Endothelial cell of umbilical vein (primary cell): ENCODE measurements around the gene AUTS2. TPM values are rescaled to one million over a fixed set of nuclear protein-coding genes. Genes with fewer than 3 reads are reported as not detected.

Experiments used
- BruUV-seq: library from RNA; stranded (reverse); fragments of 400-500 nt; replicated peaks from 2 replicates; lab custom pipeline; 2021; lab: Mats Ljungman, UMichigan
- CTCF ChIA-PET: fragments of 300-600, 350-600 bp; sonication (Branson Sonifier 250); formaldehyde crosslinking; loops from one replicate; lab custom pipeline; 2021; ENCODE audit warnings: antibody characterized with exemption, inconsistent platforms; lab: Charles Lee
- POLR2A ChIA-PET: fragments of 300-600, 350-600 bp; sonication (Branson Sonifier 250); formaldehyde crosslinking; loops from one replicate; lab custom pipeline; 2021; ENCODE audit warnings: antibody characterized with exemption, inconsistent platforms; lab: Charles Lee
- DNase-seq: peaks from one replicate; pipeline ENCODE4 v3.0.0-alpha.2; 2011; ENCODE audit warnings: low read depth, low spot score
- FAIRE-seq: peaks from 2 replicates; lab custom pipeline; 2011; peaks lifted over from hg19 to GRCh38; lab: Jason Lieb, UNC
- H2AFZ ChIP-seq: 2 replicates; pipeline ENCODE4 v1.6.0; 2012; ENCODE audit warnings: low read depth, low read length, control low read depth, inconsistent platforms
- H3K27ac ChIP-seq: 2 replicates; pipeline ENCODE4 v1.5.1; 2011; ENCODE audit warnings: low read depth, mild to moderate bottlenecking, control low read depth, low read length, moderate library complexity; ENCODE audit not compliant: insufficient read depth
- H3K27me3 ChIP-seq, 2 experiments: 2 replicates each; pipeline versions ENCODE4 v1.6.0 to v1.6.1; 2011; ENCODE audit warnings: low read length in 2 of 2, mixed read lengths in 1 of 2; ENCODE audit not compliant: control insufficient read depth in 2 of 2, insufficient read depth in 2 of 2
- H3K36me3 ChIP-seq, 2 experiments: 2 replicates in 1 of 2; 3 replicates in 1 of 2; pipeline ENCODE4 v1.5.1; 2011; ENCODE audit warnings: low read length in 2 of 2, mild to moderate bottlenecking in 1 of 2, moderate library complexity in 1 of 2; ENCODE audit not compliant: control insufficient read depth in 2 of 2, insufficient read depth in 2 of 2; ENCODE audit errors: extremely low read depth in 1 of 2
- H3K4me1 ChIP-seq: 3 replicates; pipeline ENCODE4 v1.5.1; 2011; ENCODE audit warnings: mild to moderate bottlenecking, low read length; ENCODE audit not compliant: control insufficient read depth, insufficient read depth; ENCODE audit errors: extremely low read depth
- H3K4me2 ChIP-seq: 2 replicates; pipeline ENCODE4 v1.6.1; 2011; ENCODE audit warnings: low read length, control low read depth, mixed read lengths; ENCODE audit not compliant: insufficient read depth
- H3K4me3 ChIP-seq, 3 experiments: fragments of 200-600 bp in 1 of 3; sonication (generic), shearing (Covaris generic) in 1 of 3; replicated peaks in 1 of 3; 2 replicates each; pipeline ENCODE4 v1.5.1; 2011 to 2016; ENCODE audit warnings: control low read depth in 3 of 3, low read length in 3 of 3, mild to moderate bottlenecking in 2 of 3, inconsistent platforms in 1 of 3, low read depth in 1 of 3, moderate library complexity in 1 of 3; ENCODE audit not compliant: insufficient read depth in 1 of 3
- H3K79me2 ChIP-seq: 2 replicates; pipeline ENCODE4 v1.6.0; 2012; ENCODE audit warnings: low read length, inconsistent platforms; ENCODE audit not compliant: control insufficient read depth, insufficient read depth
- H3K9ac ChIP-seq: replicated peaks from 2 replicates; pipeline ENCODE3; 2011; ENCODE audit warnings: low read length, control low read depth; ENCODE audit not compliant: insufficient read depth; ENCODE audit errors: extremely low read depth
- H3K9me1 ChIP-seq: replicated peaks from 3 replicates; pipeline ENCODE4 v1.6.0; 2011; ENCODE audit warnings: mild to moderate bottlenecking, low read length; ENCODE audit not compliant: control insufficient read depth, insufficient read depth; ENCODE audit errors: extremely low read depth
- H3K9me3 ChIP-seq: replicated peaks from 2 replicates; pipeline ENCODE4 v1.5.1; 2012; ENCODE audit warnings: low read length, inconsistent platforms; ENCODE audit not compliant: control insufficient read depth, insufficient read depth
- H4K20me1 ChIP-seq: replicated peaks from 2 replicates; pipeline ENCODE3; 2011; ENCODE audit warnings: mild to moderate bottlenecking, low read length; ENCODE audit not compliant: control insufficient read depth, insufficient read depth; ENCODE audit errors: extremely low read depth
- EZH2 ChIP-seq: IDR thresholded peaks from 2 replicates; pipeline ENCODE4 v1.6.1; 2012; ENCODE audit warnings: borderline replicate concordance, low read depth, mild to moderate bottlenecking, moderate library complexity, low read length, inconsistent platforms; ENCODE audit not compliant: severe bottlenecking
- FOS ChIP-seq: IDR thresholded peaks from 2 replicates; pipeline ENCODE4 v1.6.1; 2011; ENCODE audit warnings: mild to moderate bottlenecking, low read length, moderate library complexity, borderline replicate concordance; ENCODE audit not compliant: insufficient read depth
- GATA2 ChIP-seq: IDR thresholded peaks from 2 replicates; pipeline ENCODE4 v1.7.0; 2011; ENCODE audit warnings: low read depth, mild to moderate bottlenecking, moderate library complexity, mixed read lengths, low read length; ENCODE audit not compliant: insufficient read length, insufficient read depth
- JUN ChIP-seq: IDR thresholded peaks from 2 replicates; pipeline ENCODE4 v1.6.1; 2011; ENCODE audit warnings: borderline replicate concordance, low read depth; ENCODE audit not compliant: insufficient read length, insufficient read depth
- MYC ChIP-seq: IDR thresholded peaks from one replicate; pipeline ENCODE4 v1.6.1; 2011; ENCODE audit warnings: mild to moderate bottlenecking, low read depth, low read length
- POLR2A ChIP-seq: IDR thresholded peaks from 2 replicates; pipeline ENCODE4 v1.6.1; 2012; ENCODE audit warnings: low read depth, mild to moderate bottlenecking, control low read depth, low read length
- POLR2AphosphoS5 ChIP-seq: IDR thresholded peaks from 2 replicates; pipeline ENCODE4 v1.6.1; 2012; ENCODE audit warnings: low read depth, mild to moderate bottlenecking, control low read depth, low read length, moderate library complexity; ENCODE audit not compliant: insufficient read depth
- dilution Hi-C: fragments of 300-500 bp; cut with MboI; formaldehyde crosslinking; loops from one replicate; pipeline ENCODE4 v1.15.0; 2019; ENCODE audit warnings: low sequenced_read_pairs; ENCODE audit not compliant: extremely low pct_ligation_motif_present
- intact Hi-C: fragments of 100-400 bp; cut with micrococcal nuclease; formaldehyde crosslinking; loops from one replicate; pipeline ENCODE4 v1.10.0; 2022
- polyA plus RNA-seq, 4 experiments: library from polyadenylated mRNA; depleted of rRNA in 3 of 4; stranded (reverse) in 3 of 4; unstranded in 1 of 4; fragments of >200 nt; gene quantifications; 2 replicates each; pipeline versions ENCODE4 v1.2.1 to v1.2.3, GENCODE V29; 2011 to 2012; ENCODE audit warnings: missing spikeins in 1 of 4
- total RNA-seq: library from RNA; stranded (reverse); gene quantifications from 2 replicates; pipeline ENCODE4 v1.2.3, GENCODE V29; 2021
- TF ChIP-seq, protein P1 (sequence below), 2 donors: IDR thresholded peaks; 1 replicate in 1 of 2; 2 replicates in 1 of 2; pipeline ENCODE4 v1.5.1; 2011; ENCODE audit warnings: low read length in 2 of 2, mild to moderate bottlenecking in 2 of 2, moderate library complexity in 2 of 2, control low read depth in 1 of 2, inconsistent platforms in 1 of 2, low read depth in 1 of 2; ENCODE audit not compliant: insufficient read depth in 1 of 2; ENCODE audit errors: extremely low read depth in 1 of 2
- TF ChIP-seq, protein P2 (sequence below): IDR thresholded peaks from 2 replicates; pipeline ENCODE4 v1.6.1; 2011; ENCODE audit not compliant: insufficient read depth, insufficient read length

The AUTS2 gene
- total and polyA plus RNA-seq, 2 donors (not counting 3 experiments of a cell fraction or from before 2014, with no cell fraction given), result 0.59 to 8.0 TPM

DNA sequence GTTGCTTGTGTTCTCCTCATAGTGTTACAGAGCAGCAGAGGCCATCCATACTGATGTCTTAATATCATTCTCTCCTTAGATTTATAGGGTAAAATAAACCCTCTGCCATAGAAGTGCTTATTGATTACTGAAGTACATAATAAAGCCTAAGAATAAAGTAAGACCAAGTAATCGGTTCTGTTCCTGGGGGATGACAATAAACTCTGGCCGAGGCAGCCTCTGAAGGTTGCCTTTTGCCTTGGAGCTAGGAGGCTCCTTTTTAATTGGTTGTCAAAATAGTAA is 822.0 kb downstream of the AUTS2 start:
- dilution Hi-C loops (no loop called here), intact Hi-C loops (no loop called here)
- DNase-seq (no peak), FAIRE-seq (no peak)
- Histone ChIP-seq H3K27ac (no peak overlapping the region), H3K9me3 (no peaks in the 10 kb centered on the region), H3K4me3 (no peak overlapping the region), H2AFZ (no peak overlapping the region), H3K9me1 (no peaks in the 10 kb centered on the region), H3K27me3 (no peaks in the 10 kb centered on the region), H3K9ac (no peak overlapping the region), H3K4me1 (no peaks in the 10 kb centered on the region), H3K36me3 (no peaks in the 10 kb centered on the region), H4K20me1 (no peaks in the 10 kb centered on the region), H3K4me2 (no peak overlapping the region), H3K79me2 (no peaks in the 10 kb centered on the region)
- ChIA-PET CTCF (no interaction called here), POLR2A (no interaction called here)
- TF ChIP-seq MYC (no peak), POLR2AphosphoS5 (no peak), POLR2A (no peak), FOS (no peak), JUN (no peak), EZH2 (no peak), GATA2 (no peak)
- TF ChIP-seq, protein P1, sequence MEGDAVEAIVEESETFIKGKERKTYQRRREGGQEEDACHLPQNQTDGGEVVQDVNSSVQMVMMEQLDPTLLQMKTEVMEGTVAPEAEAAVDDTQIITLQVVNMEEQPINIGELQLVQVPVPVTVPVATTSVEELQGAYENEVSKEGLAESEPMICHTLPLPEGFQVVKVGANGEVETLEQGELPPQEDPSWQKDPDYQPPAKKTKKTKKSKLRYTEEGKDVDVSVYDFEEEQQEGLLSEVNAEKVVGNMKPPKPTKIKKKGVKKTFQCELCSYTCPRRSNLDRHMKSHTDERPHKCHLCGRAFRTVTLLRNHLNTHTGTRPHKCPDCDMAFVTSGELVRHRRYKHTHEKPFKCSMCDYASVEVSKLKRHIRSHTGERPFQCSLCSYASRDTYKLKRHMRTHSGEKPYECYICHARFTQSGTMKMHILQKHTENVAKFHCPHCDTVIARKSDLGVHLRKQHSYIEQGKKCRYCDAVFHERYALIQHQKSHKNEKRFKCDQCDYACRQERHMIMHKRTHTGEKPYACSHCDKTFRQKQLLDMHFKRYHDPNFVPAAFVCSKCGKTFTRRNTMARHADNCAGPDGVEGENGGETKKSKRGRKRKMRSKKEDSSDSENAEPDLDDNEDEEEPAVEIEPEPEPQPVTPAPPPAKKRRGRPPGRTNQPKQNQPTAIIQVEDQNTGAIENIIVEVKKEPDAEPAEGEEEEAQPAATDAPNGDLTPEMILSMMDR (IDR thresholded peaks at IDR 0.05; ENCODE audit: extremely low read depth in 1 of 2, insufficient read depth in 1 of 2, low read depth in 1 of 2, low read length in 2 of 2), result no peak
- TF ChIP-seq, protein P2, sequence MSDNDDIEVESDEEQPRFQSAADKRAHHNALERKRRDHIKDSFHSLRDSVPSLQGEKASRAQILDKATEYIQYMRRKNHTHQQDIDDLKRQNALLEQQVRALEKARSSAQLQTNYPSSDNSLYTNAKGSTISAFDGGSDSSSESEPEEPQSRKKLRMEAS, result no peak
- BruUV-seq, result no TSS peak
